GM12874 (cell line): ENCODE data around the gene TBX21.

Experiments
- TF ChIP-seq, protein P1 (sequence below): IDR thresholded peaks from 2 replicates; pipeline ENCODE4 v1.5.1; 2011; ENCODE audit warnings: low read depth, mild to moderate bottlenecking, control low read depth, low read length, moderate library complexity; ENCODE audit not compliant: insufficient read depth

Gene TBX21, protein sequence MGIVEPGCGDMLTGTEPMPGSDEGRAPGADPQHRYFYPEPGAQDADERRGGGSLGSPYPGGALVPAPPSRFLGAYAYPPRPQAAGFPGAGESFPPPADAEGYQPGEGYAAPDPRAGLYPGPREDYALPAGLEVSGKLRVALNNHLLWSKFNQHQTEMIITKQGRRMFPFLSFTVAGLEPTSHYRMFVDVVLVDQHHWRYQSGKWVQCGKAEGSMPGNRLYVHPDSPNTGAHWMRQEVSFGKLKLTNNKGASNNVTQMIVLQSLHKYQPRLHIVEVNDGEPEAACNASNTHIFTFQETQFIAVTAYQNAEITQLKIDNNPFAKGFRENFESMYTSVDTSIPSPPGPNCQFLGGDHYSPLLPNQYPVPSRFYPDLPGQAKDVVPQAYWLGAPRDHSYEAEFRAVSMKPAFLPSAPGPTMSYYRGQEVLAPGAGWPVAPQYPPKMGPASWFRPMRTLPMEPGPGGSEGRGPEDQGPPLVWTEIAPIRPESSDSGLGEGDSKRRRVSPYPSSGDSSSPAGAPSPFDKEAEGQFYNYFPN

DNA sequence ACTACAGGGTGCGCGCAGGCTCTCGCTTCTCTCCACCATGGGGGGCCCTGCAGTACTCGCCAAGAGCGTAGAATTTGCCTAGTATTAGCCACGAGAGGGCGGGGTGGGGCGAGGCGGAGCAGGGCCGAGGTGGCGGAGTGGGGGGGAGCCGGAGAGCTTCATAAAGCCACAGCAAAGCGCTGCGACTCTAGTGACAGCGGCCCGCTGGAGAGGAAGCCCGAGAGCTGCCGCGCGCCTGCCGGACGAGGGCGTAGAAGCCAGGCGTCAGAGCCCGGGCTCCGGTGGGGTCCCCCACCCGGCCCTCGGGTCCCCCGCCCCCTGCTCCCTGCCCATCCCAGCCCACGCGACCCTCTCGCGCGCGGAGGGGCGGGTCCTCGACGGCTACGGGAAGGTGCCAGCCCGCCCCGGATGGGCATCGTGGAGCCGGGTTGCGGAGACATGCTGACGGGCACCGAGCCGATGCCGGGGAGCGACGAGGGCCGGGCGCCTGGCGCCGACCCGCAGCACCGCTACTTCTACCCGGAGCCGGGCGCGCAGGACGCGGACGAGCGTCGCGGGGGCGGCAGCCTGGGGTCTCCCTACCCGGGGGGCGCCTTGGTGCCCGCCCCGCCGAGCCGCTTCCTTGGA is at the start of gene TBX21:
Gene TBX21 (plus strand): TSS at position 190 of the 627 bp plus-strand sequence. CDS start 219 bp downstream, at position 409.
- TF ChIP-seq, protein P1, sequence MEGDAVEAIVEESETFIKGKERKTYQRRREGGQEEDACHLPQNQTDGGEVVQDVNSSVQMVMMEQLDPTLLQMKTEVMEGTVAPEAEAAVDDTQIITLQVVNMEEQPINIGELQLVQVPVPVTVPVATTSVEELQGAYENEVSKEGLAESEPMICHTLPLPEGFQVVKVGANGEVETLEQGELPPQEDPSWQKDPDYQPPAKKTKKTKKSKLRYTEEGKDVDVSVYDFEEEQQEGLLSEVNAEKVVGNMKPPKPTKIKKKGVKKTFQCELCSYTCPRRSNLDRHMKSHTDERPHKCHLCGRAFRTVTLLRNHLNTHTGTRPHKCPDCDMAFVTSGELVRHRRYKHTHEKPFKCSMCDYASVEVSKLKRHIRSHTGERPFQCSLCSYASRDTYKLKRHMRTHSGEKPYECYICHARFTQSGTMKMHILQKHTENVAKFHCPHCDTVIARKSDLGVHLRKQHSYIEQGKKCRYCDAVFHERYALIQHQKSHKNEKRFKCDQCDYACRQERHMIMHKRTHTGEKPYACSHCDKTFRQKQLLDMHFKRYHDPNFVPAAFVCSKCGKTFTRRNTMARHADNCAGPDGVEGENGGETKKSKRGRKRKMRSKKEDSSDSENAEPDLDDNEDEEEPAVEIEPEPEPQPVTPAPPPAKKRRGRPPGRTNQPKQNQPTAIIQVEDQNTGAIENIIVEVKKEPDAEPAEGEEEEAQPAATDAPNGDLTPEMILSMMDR: peak; percentile 50

DNA sequence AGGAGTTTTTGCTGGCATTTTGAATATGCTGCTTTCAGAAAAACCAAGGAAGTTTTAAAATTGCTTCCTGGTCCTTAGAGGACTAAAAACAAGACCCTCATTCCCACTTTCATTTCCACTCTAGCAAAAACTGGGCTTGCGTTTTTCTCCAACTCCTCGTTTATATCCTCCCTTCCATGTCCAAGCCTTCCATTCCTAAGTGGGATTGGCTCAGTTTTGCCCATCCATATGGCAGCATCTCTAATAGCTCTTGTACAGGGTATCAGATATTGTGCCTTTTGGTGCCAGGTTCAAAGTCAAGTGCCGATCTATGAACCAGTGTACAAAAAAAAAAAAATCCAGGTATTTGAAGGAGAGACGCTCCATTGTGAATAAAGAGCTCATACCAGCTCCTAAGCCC is 49.0 kb upstream of the TBX21 start:
- TF ChIP-seq, protein P1: no peak

DNA sequence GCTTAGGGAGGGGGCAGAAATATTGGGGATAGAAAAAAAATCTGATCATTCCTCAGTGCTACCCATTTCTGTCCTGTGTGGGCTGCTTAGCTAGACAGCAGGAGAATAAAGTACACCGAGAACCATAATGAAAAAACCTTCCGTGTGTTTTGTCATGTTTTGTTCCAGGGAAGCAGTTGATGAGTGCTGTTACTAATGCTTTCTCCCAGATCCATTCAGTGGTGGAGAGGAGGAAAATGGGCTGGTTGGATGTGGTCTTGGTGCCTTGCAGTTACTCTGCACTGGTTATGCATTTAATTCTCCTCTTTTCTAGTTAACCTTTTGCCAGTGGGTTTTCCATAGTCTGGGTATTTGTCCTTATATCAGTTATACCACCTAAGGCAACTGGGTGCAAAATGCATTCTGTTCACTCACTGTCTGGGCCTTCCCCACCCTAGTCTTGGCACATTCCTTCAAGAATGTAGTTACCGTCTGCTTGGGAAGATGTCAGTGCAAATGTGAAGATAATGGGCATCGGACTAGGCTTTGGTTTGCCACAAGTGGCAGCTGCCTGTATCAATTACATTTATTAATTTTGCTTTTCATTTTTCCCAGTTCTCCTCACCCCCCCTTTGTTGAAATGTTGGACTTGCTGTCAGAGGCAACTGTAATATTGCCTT is 48.4 kb upstream of the TBX21 start:
- TF ChIP-seq, protein P1: no peak

GRCh38 chr17:47685556-47686275 is 47.3 kb upstream of the TBX21 start:
- TF ChIP-seq, protein P1: no peak

DNA sequence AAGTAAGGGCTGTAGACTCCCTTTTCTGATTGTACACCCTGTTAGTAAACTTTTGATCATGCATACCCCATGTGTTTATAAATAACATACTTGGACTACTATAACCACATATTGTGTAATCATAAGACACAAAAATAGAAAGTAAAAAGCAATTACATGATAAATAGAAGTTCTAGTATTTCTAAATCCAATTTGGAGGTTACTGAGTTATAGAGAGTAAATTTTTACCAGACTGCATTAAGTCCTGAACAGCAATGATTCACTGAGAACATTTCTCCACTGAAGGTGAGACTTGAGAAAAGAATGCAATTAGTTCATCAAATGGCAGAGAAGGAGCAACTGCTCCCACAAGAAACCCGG is 46.8 kb upstream of the TBX21 start:
- TF ChIP-seq, protein P1: no peak

DNA sequence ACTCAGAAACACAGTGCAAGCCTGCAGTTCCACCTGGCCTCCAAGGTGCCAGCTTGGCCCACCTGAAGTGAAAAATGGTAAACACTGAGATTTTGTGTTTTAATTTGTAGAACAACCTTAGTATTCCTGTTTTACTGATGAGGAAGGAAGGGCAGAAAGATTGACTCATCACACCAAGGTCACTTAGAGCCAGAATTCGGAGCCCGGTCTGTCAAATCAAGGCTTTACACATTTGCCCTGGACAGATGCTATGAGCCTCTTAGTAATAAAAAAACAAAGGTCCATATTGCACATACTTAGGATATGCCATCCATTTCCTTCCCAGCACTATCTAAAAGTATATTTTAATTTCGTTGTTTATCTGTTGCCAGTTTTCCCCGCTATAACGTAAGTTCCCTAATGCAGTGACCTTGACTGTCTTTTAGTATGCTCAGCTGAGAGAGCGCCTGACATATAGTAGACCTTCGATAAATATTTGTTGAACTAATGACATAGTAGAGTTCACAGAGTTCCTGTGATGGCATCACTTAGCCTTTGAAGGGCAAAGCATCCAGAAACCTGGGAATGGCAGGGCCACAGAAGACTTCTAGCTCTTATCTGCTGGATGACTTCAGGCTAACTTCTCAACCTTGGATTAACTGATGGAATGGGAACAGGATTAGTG is 46.2 kb upstream of the TBX21 start:
- TF ChIP-seq, protein P1: no peak
